Kidney epithelial cell (primary cell): ENCODE measurements around the gene TAL1. TPM values are rescaled to one million over a fixed set of nuclear protein-coding genes. Genes with fewer than 3 reads are reported as not detected.
A peak's percentile ranks its signal among the peaks of the same experiment; 100 is the strongest.
"Not testable (repeated sequence)": the region's sequence is repeated elsewhere in the genome, so short reads cannot be mapped to it uniquely, and the experiment has no call there.

Source experiments
- DNase-seq: peaks from one replicate; pipeline ENCODE4 v3.0.0-alpha.2; 2010; ENCODE audit warnings: low read depth
- H3K27me3 ChIP-seq: 2 replicates; pipeline ENCODE4 v1.6.0; 2011; ENCODE audit warnings: low read length; ENCODE audit not compliant: control insufficient read depth, insufficient read depth
- H3K36me3 ChIP-seq: 2 replicates; pipeline ENCODE4 v1.5.1; 2011; ENCODE audit warnings: low read length; ENCODE audit not compliant: control insufficient read depth, insufficient read depth
- H3K4me3 ChIP-seq: 2 replicates; pipeline ENCODE4 v1.5.1; 2011; ENCODE audit warnings: low read depth, mild to moderate bottlenecking, control low read depth, low read length
- CTCF ChIP-seq: IDR thresholded peaks from 2 replicates; pipeline ENCODE4 v1.5.1; 2011; ENCODE audit warnings: mild to moderate bottlenecking, moderate library complexity, low read length, control low read depth, inconsistent platforms; ENCODE audit not compliant: insufficient read depth, poor library complexity, severe bottlenecking
- total RNA-seq: library from RNA; depleted of rRNA; stranded (reverse); fragments of >200 nt; gene quantifications from 2 replicates; pipeline ENCODE4 v1.2.3, GENCODE V29; 2015

The TAL1 gene
- 0.71 and 0.75 TPM in 2 replicates for total RNA-seq

GRCh38 chr1:47232187-47232874 is at the start of gene TAL1:
Gene TAL1 (minus strand): TSS chr1:47232225. CDS start chr1:47225888, 6,337 bp downstream.
- no peak for DNase-seq
- Histone ChIP-seq H3K4me3 (peak within 1 kb of the TSS; percentile 15), H3K36me3 (no peaks in the 10 kb centered on the region), H3K27me3 (peaks cover 65% of the 10 kb centered on the region)
- no peak for TF ChIP-seq CTCF

GRCh38 chr1:47280142-47280541 is 48.1 kb upstream of the TAL1 start:
- Histone ChIP-seq H3K27me3 (no peaks in the 10 kb centered on the region), H3K4me3 (no peak overlapping the region), H3K36me3 (peaks cover 1% of the 10 kb centered on the region)
- DNase-seq, result no peak
- no peak for TF ChIP-seq CTCF

GRCh38 chr1:47276850-47277249 is 44.8 kb upstream of the TAL1 start:
- Histone ChIP-seq H3K36me3 (no peaks in the 10 kb centered on the region), H3K4me3 (no peak overlapping the region), H3K27me3 (no peaks in the 10 kb centered on the region)
- DNase-seq, result no peak
- no peak for TF ChIP-seq CTCF

DNA sequence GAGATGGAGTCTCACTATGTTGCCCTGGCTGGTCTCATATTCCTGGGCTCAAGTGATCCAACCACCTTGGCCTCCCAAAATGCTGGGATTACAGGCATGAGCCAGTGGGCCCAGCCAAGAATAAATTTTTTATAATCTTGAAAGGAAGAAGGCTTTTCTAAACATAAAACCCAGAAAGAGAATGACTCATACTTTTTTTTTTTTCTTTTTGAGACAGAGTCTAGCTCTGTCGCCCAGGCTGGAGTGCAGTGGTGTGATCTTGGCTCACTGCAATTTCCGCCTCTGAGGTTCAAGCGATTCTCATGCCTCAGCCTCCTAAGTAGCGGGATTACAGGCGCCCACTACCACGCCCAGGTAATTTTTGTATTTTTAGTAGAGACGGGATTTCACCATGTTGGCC is 43.8 kb upstream of the TAL1 start:
- H3K4me3 ChIP-seq, H3K36me3 ChIP-seq, H3K27me3 ChIP-seq, DNase-seq: not testable (repeated sequence)

DNA sequence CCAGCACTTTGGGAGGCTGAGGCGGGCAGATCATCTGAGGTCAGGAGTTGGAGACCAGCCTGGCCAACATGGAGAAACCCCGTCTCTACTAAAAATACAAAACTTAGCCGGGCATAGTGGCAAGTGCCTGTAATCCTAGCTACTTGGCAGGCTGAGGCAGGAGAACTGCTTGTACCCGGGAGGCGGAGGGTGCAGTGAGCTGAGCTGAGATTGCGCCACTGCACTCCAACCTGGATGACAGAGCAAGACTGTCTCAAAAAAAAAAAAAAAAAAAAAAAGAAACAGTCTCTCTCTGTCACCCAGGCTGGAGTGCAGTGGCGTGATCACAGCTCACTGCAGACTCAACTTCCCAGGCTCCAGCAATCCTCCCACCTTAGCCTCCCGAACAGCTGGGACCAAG is 33.5 kb upstream of the TAL1 start:
- not testable (repeated sequence) for H3K36me3 ChIP-seq, H3K4me3 ChIP-seq, DNase-seq, H3K27me3 ChIP-seq

GRCh38 chr1:47262787-47263413 is 30.9 kb upstream of the TAL1 start:
- TF ChIP-seq CTCF, result peak; percentile 67
- Histone ChIP-seq H3K4me3 (no peak overlapping the region), H3K27me3 (no peaks in the 10 kb centered on the region), H3K36me3 (no peaks in the 10 kb centered on the region)
- peak; percentile 2 for DNase-seq

DNA sequence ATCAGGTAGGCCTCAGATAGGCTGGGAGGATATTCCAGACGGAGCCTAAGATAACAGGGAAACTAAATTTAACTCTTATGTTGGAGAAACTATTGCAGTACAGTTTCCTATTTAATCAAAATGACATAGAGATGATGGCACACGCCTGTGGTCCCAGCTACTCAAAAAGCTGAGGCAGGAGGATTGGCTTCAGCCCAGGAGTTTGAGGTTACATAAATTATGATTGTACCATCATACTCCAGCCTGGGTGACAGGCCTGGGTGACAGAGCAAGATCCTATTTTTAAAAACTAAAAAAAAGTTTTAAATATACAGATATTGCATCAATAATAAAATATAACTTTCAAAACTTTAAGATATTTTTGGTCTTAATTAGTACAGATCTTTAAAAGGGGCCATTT is 25.2 kb upstream of the TAL1 start:
- Histone ChIP-seq H3K4me3 (no peak overlapping the region), H3K27me3 (no peaks in the 10 kb centered on the region), H3K36me3 (peaks cover 2% of the 10 kb centered on the region)
- no peak for TF ChIP-seq CTCF
- DNase-seq, result no peak
